SHP77 treated with DMSO at 0.1 percent for 48 hours (cell line): ENCODE data around the gene ZNF789.
"Not testable (repeated sequence)": the region's sequence is repeated elsewhere in the genome, so short reads cannot be mapped to it uniquely, and the experiment has no call there.

Experiments
- DNase-seq: peaks from one replicate; lab custom pipeline; 2025; lab: John Stamatoyannopoulos, UW

Gene ZNF789

GRCh38 chr7:99457650-99458493, 14.8 kb upstream of the ZNF789 start:
- no peak for DNase-seq

- DNase-seq = peak; percentile 4
These were observed 13.6 kb upstream of the ZNF789 start for GRCh38 chr7:99459087-99459486.

- DNase-seq = no peak
These were observed 12.0 kb upstream of the ZNF789 start for GRCh38 chr7:99460651-99461050.

GRCh38 chr7:99461221-99461620, 11.5 kb upstream of the ZNF789 start:
- no peak for DNase-seq

GRCh38 chr7:99465421-99465768, 7.3 kb upstream of the ZNF789 start:
- DNase-seq = no peak

- no peak for DNase-seq
These were observed 4.3 kb upstream of the ZNF789 start for GRCh38 chr7:99468336-99468918.

- DNase-seq = no peak
These were observed 3.2 kb upstream of the ZNF789 start for GRCh38 chr7:99469381-99470065.

- peak; percentile 14 for DNase-seq
These were observed 566 bp downstream of the ZNF789 start for GRCh38 chr7:99473315-99473596.

- DNase-seq = no peak
These were observed 3.4 kb downstream of the ZNF789 start for GRCh38 chr7:99476107-99476506.

GRCh38 chr7:99478464-99479440, 6.1 kb downstream of the ZNF789 start:
- no peak for DNase-seq

- no peak for DNase-seq
These were observed 12.4 kb downstream of the ZNF789 start for GRCh38 chr7:99485094-99485493.

GRCh38 chr7:99489235-99489634, 16.5 kb downstream of the ZNF789 start:
- no peak for DNase-seq

- DNase-seq = no peak
These were observed 18.2 kb downstream of the ZNF789 start for GRCh38 chr7:99490878-99491277.

- DNase-seq = no peak
These were observed 21.1 kb downstream of the ZNF789 start for GRCh38 chr7:99493823-99494222.

GRCh38 chr7:99497766-99498545, 25.3 kb downstream of the ZNF789 start:
- no peak for DNase-seq

- no peak for DNase-seq
These were observed 25.9 kb downstream of the ZNF789 start for GRCh38 chr7:99498546-99498944.

- no peak for DNase-seq
These were observed 26.7 kb downstream of the ZNF789 start for GRCh38 chr7:99499371-99499720.

- DNase-seq = peak; percentile 78
These were observed 27.3 kb downstream of the ZNF789 start, which contains the start of gene ZNF394 for GRCh38 chr7:99499721-99500636. TSS of gene ZNF394 (minus strand) at chr7:99500281. CDS start at chr7:99500093, 188 bp downstream.

- DNase-seq = no peak
These were observed 27.9 kb downstream of the ZNF789 start for GRCh38 chr7:99500637-99501009.

- not testable (repeated sequence) for DNase-seq
These were observed 28.5 kb downstream of the ZNF789 start for GRCh38 chr7:99501236-99501635.
